HG03103 (cell line): ENCODE data around the gene PTPRA.

Source experiments
- ATAC-seq: cut with Tn5 transposase; IDR thresholded peaks from one replicate; pipeline ENCODE4 v1.9.1; 2021; ENCODE audit warnings: low read depth; ENCODE audit not compliant: unreplicated experiment

The PTPRA gene

DNA sequence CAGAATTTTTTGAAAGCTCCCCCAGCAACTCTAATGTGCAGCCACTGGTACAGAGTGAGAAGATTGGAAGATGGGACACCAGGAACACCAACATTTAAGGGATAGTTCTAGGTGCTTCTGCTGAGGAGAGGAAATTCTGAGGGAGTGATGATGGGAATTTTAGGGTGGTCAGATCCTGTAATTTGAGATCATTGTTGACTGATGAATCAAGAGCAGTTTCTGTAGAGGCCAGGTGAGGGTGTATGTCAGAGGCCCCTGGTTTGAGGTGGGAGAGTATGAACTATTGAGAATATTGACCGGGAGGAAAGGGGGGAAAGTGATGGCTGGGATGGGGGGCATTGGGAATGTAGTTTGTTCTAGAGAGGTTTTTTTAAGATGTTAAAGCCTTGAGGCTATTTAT, 47.2 kb downstream of the PTPRA start:
- no peak for ATAC-seq

DNA sequence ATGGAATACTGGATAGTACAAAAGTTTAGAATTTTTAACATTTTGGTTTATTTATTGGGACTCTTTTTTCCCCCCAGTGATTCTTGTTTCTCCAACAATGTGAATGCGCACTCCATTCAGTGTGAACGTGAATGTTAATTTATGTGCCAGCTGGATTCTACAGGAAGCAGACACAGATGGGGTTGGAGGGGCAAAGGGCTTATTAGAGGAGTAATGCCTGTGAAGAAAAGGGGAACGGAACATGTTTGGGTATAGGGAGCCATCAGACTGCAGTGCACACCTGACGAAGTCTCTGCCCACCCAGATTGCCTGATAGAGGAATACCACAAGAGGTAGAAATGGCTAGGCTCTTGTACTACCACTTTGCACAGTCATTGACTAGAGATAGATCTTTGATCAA, 48.2 kb downstream of the PTPRA start:
- no peak for ATAC-seq

DNA sequence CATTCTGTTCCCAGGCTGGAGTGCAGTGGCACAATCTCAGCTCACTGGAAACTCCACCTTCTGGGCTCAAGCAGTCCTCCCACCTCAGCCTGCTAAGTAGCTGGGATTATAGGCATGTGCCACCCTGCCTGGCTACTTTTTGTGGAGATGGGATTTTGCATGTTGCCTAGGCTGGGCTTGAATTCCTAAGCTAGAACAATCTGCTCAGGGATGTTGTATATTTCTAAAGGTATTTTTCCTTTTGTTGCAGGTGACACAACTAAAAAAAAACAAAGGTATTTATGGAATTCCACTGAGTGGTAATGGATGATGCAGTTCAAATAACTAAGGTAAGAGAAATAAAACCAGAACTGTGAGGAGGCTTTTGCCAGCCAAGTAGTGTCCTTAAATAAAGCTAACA, 49.7 kb downstream of the PTPRA start:
- no peak for ATAC-seq

DNA sequence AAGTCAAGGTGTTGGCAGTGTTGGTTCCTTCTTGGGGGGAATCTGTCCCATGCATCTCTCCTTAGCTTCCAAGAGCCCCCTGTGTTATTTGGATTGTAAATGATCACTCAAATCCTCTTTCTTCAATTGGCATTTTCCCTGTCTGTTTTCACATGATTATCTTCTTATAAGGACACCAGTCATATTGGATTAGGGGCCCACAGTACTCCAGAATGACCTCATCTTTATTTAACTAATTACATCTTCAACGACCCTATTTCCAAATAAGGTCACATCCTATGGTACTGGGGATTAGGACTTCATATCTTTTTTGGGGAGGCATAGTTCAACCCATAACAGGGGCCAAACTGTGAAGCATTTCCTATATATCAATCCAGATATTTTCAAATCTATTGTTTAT, 57.3 kb downstream of the PTPRA start:
- no peak for ATAC-seq

DNA sequence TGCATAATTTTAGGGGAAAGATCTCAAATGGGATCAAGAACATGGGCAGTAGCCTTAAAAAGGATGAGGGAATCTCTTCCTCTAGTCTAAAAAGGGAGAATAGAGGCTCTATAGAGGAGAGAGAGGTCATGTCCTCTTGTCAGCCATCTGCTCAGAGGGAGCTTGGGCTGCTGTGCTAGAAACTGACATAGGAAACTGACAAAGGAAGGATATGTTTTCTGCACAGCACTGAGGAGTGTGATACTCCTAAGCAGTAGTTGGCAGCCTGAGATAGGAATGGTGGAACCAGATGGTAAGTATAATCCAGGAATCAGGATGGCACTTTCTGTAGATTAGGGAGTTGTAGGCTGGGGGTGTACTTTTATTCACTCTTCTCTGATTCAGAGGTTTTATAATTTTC, 59.2 kb downstream of the PTPRA start:
- ATAC-seq = no peak

DNA sequence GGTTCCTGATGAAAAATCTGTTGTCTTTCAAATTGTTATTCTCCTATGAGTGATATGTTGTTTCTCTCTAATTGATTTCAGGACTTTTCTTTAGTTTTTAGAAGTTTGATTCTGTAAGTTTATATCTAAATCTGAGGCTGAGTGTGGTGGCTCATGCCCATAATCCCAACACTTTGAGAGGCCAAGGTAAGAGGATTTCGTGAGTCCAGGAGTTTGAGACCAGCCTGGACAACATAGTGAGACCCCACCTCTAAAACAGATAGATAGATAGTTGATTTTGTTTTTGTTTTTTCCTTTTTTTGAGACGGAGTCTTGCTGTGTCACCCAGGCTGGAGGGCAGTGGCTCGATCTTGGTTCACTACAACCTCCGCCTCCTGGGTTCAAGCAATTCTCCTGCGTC, 64.6 kb downstream of the PTPRA start:
- ATAC-seq = no peak

DNA sequence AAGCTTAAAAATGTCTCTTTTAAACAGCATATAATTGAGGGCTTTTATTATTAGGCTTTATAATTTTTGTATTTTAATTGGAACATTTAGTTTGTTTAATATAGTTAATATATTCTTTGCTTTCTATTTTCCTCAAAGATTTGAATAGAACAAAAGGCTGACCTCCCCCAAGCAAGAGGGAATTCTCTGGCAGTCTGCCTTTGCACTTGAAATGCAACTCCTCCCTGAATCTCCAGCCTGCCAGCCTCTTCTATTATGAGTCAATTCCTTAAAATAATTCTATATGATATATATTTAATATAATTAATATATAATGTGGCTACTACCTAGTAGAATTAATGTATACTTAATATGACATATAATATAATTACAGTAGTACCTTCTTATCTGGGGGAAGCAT, 69.2 kb downstream of the PTPRA start:
- ATAC-seq = no peak

DNA sequence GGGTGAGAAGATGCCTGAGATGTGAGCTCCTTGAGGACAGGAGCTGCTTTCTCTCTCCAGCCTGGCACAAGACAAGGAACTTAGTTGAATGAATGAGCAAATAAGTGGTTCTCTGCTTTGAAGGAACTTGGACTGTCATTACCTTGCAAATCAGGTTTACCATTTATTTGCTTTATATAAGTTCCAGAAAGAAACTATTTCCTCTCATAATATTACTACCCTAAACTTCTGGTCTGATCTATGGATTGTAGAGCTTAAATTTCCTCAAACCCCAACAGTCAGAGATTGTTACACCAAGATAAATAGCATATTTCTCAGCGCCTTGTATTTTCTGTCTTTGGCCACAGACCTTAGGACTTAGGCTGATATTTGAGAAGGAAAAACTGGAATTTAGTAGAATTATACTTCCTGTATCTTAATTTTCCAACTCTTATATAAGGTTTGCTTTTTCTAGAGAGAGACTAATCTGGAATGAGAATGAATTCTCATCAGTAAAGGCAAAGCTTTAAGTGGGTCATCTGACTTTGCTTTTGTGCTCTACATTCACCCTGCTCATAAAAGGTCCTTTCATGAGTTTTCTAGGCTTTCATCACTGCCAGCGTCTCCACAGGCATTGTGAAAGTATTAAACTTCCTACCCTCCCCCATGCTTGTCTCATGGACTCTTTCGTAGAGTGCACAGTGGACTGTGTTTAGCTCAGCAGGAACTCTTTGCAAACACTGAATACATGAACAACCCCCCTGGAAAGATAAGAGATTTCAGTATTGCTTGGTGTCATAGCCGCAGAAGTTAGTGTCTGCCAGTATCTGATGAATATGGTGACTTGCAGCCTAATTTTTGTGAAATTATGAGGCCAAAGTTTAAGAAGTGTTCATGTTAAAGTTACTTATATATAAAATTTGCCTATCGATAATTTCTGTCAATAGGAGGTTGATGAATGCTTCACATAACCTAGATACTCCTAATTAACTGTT, 74.0 kb downstream of the PTPRA start:
- ATAC-seq = no peak

DNA sequence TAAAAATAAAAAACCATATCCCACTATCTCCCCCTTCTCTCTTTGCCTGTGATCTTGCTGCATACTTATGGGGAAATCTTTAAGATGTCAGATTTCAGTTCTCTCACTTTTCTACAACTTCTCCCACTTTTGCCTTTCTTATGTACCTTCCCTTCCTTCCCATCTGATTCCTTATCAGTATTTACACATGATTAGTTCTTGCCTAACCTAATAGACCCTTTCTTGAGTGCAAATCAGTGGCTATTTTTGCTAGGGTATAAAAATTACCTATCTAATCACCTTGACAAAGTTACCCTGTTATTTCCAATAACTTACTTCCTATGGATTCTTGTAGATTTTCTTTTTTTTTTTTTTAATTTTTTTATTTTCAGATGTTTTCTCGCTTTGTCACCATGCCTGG, 75.7 kb downstream of the PTPRA start:
- ATAC-seq = no peak

DNA sequence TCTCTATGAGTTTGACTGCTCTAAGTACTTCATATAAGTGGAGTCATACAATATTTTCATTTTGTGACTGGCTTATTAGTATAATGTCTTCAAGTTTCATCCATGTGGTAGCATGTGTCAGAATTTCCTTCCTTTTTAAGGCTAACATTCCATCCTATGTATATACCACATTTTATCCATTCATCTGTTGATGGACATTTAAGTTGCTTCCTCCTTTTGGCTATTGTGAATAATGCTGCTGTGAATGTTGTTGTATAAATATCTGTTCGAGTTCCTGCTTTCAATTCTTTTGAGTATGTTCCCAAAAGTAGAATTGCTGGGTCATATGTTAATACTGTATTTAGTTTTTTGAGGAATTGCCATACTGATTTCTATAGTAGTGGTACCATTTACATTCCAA, 79.5 kb downstream of the PTPRA start:
- ATAC-seq = no peak

DNA sequence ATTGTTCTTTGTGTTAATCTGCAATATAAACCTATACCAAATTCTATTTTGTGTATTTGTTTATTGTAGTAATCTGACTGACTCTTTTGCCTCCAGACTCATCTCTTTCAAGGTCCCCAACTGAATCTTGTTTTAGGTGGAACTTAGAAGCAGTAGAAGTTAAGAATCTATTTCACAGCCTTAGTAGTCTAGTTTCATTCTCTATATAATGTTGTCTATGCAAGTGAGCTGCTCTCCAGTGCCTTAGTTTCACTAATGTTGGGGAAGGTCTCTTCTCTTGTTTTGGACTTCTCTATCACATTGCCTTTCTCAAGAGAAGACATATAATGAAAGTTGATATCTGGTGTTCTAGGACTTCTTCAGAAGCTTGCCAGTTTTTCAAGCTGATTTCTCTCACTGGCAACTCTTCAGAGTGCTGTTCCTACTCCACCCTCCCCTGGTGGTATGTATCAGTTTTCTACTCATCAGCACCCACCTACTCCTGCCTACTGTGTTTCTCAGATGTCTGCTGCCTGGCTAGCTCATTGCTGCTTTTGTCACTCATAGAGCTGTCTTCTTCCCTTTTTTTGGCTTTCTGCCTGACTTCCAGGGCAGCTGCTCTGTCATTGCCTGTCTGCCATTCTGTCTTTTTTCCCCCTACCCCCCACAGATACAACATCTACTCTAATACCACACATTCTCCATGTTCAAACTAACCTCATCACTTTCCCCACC, 82.1 kb downstream of the PTPRA start:
- no peak for ATAC-seq

DNA sequence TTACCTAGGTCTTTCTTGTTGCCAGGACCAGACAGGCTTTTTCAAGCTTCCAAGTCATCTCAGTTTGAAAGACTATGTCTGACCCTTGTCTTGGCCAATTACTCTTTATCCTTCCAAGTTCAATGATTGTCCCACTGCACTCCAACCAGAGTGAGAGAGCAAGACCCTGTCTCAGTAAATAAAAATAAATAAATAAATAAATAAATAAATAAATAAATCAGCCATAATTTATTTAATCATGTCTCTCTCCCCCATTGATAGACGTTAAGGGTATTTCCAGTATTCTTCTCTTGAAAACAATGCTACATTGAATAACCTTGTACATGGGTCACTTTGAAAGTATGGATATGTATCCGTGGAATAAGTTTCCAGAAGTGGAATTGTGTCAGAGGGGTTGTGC, 83.2 kb downstream of the PTPRA start:
- ATAC-seq = no peak

DNA sequence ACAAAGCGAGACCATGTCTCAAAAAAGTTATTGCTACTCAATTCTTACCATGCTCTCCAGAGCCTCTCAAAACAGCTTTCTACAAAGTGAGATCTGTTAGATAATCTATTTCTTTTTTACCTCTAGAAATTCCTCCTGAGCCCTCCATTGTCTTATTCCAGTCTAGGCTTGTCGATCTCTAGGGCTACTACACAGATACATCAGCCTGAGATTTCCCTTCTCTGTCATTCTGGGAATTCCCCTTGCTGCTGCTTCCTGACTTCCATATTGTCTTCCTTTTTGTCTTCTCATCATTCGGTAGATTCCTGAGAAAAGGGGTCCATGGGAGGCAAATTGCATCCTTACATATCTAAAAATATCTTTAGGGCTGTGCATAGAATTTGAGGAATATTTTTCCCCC, 94.6 kb downstream of the PTPRA start:
- ATAC-seq = no peak

DNA sequence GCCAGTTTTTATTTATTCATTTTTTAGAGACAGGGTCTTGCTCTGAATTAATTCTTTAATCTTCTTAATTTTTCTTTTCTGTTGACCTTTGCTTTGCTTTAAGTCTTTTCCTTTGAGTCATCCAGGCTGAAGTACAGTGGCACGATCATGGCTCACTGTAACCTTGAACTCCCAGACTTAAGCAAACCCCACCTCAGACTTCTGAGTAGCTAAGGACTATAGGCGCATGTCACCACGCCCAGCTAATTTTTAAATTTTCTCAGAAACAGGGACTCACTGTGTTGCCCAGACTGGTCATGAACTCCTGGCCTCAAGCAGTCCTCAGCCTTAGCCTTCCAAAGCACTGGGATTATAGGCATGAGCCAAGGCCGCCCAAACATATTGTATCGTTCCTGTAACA, 98.8 kb downstream of the PTPRA start:
- ATAC-seq = no peak

DNA sequence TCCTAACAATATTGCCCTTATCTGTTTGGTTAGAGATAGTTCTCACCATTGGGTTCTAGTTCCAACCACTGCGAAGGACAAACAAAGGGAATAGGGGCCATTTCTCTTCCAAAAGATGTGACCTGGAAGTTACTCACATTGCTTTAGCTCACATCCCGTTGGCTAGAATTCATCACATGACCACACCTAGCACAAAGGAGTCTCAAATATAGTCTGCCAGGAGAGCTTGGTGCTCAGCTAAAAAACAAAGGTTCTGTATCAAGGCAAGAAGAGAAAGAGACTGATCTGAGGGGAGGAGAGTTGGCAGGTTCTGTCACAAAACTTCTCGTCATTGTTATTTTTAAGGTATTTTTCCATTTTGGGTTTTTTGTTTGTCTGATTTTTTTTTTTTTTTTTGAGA, 100.3 kb downstream of the PTPRA start:
- no peak for ATAC-seq

DNA sequence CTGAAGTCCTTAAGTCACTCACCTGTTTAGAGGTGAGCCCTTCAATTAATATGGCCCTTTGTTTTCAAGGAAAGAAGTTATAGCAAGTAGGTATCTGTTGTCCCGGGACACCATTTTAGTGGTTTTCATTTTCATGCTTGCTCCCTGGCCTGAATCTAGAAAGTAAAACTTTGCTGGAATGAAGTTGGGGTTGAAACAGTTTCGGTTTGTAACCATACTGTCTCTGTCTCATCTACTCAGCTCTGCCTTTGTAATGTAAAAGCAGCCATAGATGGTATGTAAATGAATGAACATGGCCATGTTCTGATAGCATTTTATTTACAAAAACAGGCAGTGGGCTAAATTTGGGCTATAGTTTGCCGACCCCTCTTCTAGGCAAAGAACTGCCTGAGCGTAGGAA, 105.2 kb downstream of the PTPRA start:
- ATAC-seq = no peak

DNA sequence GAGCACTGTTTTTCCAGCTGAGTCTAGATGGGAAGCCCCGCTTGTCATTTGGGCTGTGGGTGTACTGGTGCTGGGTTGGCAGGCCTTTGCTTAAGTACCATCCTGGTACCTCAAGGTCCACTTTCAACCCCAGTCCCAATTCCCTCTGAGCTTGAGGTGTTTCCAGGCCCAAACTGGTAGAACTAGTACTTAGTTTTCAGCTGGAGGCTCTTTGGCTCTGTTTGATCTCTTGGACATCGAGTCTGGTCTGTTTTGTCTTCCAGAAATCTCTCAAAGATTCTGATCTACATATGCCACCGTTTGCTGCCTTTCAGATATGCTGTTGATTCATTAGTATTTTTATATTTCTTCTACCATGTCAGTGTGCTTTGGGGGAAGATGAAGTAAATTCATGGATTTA, 108.4 kb downstream of the PTPRA start:
- ATAC-seq = no peak

DNA sequence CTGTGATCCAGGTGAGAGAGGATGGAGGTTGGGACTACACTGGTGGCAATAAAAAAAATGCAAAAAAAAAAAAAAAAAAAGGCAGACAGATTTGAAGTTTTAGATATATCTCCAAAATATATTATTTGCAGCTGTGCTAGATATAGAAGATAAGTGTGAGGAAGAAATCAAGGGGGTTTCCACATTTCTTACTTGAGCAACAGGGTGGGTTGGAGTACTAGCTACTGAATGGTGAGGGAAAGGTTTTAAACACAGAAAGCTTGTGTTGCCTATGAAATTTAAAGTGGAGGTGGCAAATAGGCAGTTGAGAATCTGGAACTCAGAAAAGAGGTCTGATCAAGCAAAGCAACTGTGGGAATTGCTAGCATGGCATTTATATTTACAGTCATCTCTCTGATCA, 110.2 kb downstream of the PTPRA start:
- no peak for ATAC-seq

DNA sequence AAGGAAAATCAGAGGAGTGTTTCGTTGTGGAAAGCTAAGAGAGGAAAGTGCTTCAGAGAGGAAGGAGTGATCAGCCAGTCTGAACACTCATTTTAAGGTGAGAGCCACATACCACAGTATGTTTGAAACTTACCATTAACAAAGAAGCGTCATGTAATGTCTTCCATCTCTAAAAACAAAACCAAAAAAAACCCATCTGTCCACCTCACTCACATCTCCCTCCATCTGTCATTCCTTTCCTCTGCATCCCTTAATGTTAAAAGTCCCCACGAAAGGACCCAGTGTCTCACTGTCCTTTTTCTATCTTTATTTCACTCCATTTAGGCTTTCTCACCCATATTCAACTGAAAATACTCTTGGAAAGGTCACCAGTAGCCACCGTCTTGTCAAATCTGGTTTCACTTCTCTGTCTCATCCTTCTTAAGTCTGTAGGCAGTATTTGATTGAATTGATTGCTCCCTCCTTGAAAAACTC, 110.8 kb downstream of the PTPRA start:
- no peak for ATAC-seq

DNA sequence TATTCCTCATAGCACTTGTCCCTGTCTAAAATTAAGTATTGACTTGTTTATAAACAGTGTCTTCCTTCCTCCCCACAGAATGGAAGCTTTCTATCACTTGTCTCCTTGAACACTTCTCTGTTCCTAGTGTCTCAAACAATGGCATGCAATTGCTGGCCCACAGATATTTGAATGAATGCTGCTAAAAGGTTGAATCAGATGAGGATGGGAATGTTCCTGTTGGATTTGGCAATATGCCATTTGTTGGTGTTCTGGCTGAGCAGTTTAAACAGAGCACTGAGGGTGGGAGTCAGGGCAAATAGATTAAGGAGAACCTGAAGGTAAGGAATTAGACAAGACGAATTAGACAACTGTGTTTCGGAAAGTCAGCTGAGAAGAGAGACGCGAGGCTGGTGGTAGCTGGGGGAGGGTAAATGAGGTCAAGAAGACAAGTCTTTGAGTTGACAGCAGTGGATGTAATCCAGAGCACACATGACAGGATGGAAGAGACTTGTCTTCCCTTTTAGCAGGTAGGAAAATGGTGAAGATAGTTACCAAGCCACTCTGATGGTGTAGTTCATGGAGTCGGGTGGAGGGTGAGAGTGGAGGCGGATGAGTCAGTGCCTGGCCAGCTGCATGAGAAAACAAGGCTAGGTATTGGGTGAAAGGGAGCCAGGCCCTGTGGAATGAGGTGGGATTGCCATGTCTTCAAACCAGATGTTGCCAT, 111.8 kb downstream of the PTPRA start:
- ATAC-seq = no peak

DNA sequence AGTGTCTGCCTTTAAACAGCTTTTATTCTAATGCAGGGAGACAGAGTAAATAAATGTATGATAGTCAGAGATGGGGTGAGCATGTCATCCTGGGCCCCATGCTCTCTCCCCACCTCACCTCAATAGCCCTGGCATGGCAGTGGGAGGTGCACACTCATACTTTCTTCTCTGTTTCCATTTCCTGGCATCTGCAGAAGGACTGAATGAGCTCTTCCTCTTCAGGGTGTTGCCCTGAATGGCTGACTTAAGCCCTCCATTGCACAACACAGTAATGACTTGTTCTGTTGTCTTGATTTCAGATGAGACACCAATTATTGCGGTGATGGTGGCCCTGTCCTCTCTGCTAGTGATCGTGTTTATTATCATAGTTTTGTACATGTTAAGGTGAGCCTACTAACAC, 113.2 kb downstream of the PTPRA start:
- ATAC-seq = no peak
